Astrocyte of the spinal cord (primary cell): Measurements from ENCODE around the gene PLEKHH1.

ENCODE experiments used
- DNase-seq: peaks from one replicate; pipeline ENCODE4 v3.0.0; 2011; ENCODE audit warnings: low read depth, low spot score
- H3K4me3 ChIP-seq: 2 replicates; pipeline ENCODE4 v1.5.1; 2011; ENCODE audit warnings: low read depth, mild to moderate bottlenecking, low read length, moderate library complexity
- in situ Hi-C: cut with HindIII; loops from 2 replicates; pipeline ENCODE4 v1.10.0; 2017; ENCODE audit warnings: low sequenced_read_pairs
- TF ChIP-seq, protein P1 (sequence below): IDR thresholded peaks from 2 replicates; pipeline ENCODE4 v1.5.1; 2012; ENCODE audit warnings: low read depth, mild to moderate bottlenecking, low read length, inconsistent platforms

Gene PLEKHH1

DNA sequence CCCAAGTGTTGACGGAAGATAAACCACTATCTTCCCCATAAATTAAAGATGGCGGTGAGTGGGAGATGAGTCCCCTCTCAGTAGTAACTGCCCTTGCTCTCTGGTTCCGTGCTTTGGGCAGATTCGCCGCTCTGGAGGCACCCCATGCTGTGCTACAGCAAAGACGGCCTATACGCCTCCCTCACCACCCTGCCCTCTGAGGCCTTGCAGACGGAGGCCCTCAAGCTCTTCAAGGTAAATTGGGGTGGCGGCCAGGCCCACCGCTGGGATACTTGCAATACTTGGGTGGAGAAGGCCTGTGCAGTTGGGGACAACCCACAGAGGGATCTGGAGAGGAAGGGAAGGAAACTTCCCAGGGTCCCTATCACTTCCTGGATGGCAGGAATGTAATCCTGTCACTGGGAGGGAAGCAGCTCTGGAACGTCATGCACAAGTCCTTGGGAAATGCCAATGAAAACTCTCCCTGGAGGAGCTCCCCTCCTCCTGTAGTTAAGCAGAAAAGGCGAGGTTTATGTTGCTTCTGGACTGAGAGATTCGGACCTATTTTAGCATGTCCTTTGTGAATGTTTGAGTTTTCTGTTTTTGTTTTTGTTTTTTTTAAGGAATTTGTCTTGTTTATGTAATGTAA lies 44.2 kb downstream of the PLEKHH1 start:
- DNase-seq: no peak
- TF ChIP-seq, protein P1, sequence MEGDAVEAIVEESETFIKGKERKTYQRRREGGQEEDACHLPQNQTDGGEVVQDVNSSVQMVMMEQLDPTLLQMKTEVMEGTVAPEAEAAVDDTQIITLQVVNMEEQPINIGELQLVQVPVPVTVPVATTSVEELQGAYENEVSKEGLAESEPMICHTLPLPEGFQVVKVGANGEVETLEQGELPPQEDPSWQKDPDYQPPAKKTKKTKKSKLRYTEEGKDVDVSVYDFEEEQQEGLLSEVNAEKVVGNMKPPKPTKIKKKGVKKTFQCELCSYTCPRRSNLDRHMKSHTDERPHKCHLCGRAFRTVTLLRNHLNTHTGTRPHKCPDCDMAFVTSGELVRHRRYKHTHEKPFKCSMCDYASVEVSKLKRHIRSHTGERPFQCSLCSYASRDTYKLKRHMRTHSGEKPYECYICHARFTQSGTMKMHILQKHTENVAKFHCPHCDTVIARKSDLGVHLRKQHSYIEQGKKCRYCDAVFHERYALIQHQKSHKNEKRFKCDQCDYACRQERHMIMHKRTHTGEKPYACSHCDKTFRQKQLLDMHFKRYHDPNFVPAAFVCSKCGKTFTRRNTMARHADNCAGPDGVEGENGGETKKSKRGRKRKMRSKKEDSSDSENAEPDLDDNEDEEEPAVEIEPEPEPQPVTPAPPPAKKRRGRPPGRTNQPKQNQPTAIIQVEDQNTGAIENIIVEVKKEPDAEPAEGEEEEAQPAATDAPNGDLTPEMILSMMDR: no peak
- in situ Hi-C loops: no loop called here
- no peak overlapping the region for H3K4me3 ChIP-seq

DNA sequence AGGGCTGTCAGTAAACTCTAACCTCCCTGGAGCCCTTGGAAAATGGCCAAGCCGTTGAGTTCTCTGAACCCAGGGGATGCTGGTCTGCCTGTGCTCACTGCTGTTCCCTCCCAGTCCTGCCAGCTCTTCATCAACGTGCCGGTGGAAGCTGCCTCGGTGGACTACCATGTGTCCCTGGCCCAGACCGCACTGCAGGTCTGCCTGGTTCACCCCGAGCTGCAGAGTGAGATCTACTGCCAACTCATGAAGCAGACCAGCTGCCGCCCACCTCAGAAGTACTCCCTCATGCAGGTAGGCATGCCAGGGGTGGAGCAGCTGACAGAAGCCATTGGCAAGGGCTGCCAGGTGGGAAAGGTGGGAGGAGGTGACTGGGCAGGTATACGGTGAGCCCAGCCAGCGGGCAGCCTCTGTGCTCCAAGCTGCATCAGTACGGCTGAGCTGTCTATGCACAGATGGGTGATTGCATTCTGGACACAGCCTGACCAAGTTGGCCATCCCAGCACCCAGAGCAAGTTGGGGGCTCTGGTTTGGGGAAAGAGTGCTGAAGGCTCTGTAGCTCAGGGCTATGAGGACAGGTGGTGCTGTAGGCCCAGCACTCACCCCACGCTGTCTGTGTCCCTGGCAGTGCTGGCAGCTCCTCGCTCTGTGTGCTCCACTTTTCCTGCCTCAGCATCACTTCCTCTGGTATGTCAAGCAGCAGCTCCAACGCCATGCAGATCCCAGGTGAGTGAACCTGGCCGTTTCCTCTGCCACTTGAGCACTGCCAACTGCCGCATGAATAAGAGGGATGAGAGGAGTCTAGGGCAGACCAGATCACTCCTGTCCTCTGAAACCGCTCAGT lies 45.0 kb downstream of the PLEKHH1 start:
- TF ChIP-seq, protein P1: no peak
- in situ Hi-C loops: no loop called here
- H3K4me3 ChIP-seq: no peak overlapping the region
- DNase-seq: no peak

DNA sequence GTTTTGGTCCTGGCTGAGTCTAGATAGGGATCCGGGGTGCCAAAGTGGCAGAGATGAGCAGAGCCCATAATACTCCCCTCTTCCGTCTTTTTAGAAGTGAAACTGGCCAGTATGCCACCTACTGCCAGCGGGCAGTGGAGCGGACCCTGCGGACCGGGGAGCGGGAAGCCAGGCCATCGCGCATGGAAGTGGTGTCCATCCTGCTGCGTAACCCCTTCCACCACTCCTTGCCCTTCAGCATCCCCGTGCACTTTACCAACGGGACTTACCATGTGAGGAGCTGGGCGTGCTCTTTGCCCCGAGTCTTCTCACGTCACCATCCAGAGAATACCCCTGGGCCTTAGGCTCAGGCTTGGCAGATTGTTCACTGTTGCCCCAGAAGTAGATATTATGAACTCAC lies 46.0 kb downstream of the PLEKHH1 start:
- in situ Hi-C loops: no loop called here
- TF ChIP-seq, protein P1: no peak
- DNase-seq: no peak
- no peak overlapping the region for H3K4me3 ChIP-seq

DNA sequence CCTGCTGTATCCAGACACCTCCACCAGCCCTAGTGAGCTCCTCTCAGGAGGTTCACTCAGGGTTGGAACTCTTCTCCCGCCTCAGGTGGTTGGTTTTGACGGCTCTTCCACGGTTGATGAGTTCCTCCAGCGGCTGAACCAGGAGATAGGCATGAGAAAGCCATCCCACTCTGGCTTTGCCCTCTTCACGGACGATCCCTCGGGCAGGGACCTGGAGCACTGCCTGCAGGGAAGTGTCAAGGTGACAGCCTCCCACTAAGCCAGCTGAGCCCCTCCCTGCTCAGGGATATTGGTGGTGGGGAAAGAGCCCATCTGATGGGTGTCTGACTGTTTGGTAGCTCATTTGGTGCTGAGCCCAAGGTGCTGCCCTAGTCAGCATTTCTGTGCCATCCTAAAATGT lies 46.5 kb downstream of the PLEKHH1 start:
- no peak overlapping the region for H3K4me3 ChIP-seq
- DNase-seq: no peak
- in situ Hi-C loops: no loop called here
- TF ChIP-seq, protein P1: no peak

DNA sequence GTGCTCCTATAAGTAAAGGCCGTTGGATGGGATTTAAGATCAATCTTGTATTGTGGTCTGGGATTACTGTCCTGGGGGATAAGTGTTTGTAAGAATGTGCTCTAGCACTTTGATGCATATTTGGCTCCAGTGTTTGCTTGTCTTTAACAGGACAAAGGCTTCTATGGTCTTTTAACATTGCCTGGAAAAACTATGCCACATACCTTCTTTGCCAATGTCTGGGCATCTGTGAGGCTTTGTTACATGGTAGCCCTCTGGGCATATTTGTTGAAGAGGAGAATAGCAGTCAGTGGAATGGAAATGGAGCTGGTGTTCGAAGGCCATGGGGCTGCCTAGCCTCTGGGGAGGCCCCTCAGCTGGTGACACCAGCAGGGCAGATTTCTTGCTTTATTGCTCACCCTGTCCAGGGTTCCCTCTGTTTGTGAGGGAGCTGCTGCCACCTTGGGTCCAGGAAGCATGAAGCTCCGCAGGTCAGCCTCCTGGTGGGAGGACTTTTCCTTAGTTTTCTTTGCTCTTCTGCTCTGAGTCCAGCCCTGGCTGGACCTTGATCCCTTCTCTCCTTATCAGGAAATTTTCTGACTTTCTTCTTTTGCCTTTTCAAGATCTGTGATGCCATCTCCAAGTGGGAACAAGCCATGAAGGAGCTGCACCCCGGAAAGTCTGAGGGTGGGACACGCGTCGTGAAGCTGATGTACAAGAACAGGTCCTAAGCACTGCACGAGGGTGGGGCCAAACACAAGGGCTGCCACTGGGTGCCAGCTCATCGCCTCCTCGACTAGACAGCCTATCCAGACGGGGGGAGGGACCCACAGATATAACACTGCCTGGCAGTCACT lies 47.5 kb downstream of the PLEKHH1 start:
- no peak overlapping the region for H3K4me3 ChIP-seq
- TF ChIP-seq, protein P1: no peak
- in situ Hi-C loops: no loop called here
- no peak for DNase-seq

DNA sequence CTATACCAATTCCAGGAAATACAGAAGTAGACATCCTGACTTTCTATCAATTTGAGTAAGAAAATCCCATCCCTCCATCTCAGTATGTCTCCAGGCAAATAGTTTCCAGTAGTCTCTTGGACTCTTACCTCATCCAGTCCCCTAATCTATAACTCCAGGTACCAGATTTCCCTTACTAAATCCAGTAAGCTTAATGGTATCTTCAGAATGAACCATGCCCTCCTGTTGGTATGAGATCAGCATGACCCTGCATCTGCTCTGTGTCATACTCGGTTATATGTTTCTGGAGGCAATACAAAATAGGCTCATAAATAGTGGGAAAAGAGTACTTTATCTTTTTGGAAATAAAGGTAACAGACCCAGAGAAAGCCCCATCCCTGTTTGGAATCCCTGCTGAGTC lies 48.6 kb downstream of the PLEKHH1 start:
- no peak for DNase-seq
- H3K4me3 ChIP-seq: no peak overlapping the region
- in situ Hi-C loops: no loop called here
- TF ChIP-seq, protein P1: no peak
